GM18907 (cell line): ENCODE results near the gene EMD.

Experiments
- ATAC-seq: cut with Tn5 transposase; IDR thresholded peaks from one replicate; pipeline ENCODE4 v1.9.1; 2021; ENCODE audit warnings: mild to moderate bottlenecking, moderate library complexity; ENCODE audit not compliant: unreplicated experiment

Gene EMD

GRCh38 chrX:154412468-154412867 is 33.4 kb downstream of the EMD start:
- no peak for ATAC-seq

- ATAC-seq = no peak
These were observed 34.0 kb downstream of the EMD start for GRCh38 chrX:154413142-154413541.

- ATAC-seq = no peak
These were observed 38.1 kb downstream of the EMD start for GRCh38 chrX:154417157-154417556.

GRCh38 chrX:154419189-154419588 is 40.1 kb downstream of the EMD start:
- no peak for ATAC-seq

GRCh38 chrX:154419688-154420401 is 40.8 kb downstream of the EMD start:
- no peak for ATAC-seq

GRCh38 chrX:154420402-154420756 is 41.3 kb downstream of the EMD start:
- no peak for ATAC-seq

GRCh38 chrX:154426916-154427770 is 48.0 kb downstream of the EMD start:
- no peak for ATAC-seq

GRCh38 chrX:154428176-154429171 is 49.4 kb downstream of the EMD start, which contains the start of gene ATP6AP1:
ATP6AP1 (plus strand) TSS chrX:154428677; CDS start chrX:154428693, 16 bp downstream.
- ATAC-seq = peak; percentile 92

GRCh38 chrX:154429711-154430110 is 50.6 kb downstream of the EMD start:
- ATAC-seq = no peak

GRCh38 chrX:154430479-154430878 is 51.4 kb downstream of the EMD start:
- ATAC-seq = no peak

GRCh38 chrX:154430916-154431315 is 51.8 kb downstream of the EMD start:
- ATAC-seq = no peak
